HCT116 (cell line): ENCODE measurements around the gene GTF3C4.

Experiments used
- POLR2A ChIP-seq: IDR thresholded peaks from 2 replicates; pipeline ENCODE4 v1.7.0; 2011; ENCODE audit warnings: borderline replicate concordance; ENCODE audit not compliant: insufficient read depth, insufficient read length; ENCODE audit errors: extremely low read depth
- TF ChIP-seq, protein P1 (sequence below), 3 experiments: fragments of 200-600 bp in 1 of 3; sonication (generic) in 1 of 3; IDR thresholded peaks in 2 of 3; conservative IDR thresholded peaks in 1 of 3; 2 replicates each; pipeline ENCODE4 v1.5.1; 2012 to 2017; ENCODE audit warnings: low read depth in 2 of 3, low read length in 2 of 3, antibody characterized with exemption in 1 of 3, borderline replicate concordance in 1 of 3, control low read depth in 1 of 3, mild to moderate bottlenecking in 1 of 3, mixed read lengths in 1 of 3, mixed run types in 1 of 3, moderate library complexity in 1 of 3; ENCODE audit not compliant: insufficient read depth in 1 of 3

DNA sequence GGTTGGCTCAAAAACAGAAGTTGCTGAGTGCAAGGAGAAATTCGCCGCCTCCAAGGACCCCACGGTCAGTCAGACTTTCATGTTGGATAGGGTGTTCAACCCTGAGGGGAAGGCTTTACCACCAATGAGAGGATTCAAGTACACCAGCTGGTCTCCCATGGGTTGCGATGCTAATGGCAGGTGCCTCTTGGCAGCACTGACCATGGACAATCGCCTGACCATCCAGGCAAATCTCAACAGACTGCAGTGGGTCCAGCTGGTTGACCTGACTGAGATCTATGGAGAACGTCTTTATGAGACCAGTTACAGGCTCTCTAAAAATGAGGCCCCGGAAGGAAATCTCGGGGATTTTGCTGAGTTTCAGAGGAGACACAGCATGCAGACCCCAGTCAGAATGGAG, 7.7 kb downstream of the GTF3C4 start:
- TF ChIP-seq, protein P1, sequence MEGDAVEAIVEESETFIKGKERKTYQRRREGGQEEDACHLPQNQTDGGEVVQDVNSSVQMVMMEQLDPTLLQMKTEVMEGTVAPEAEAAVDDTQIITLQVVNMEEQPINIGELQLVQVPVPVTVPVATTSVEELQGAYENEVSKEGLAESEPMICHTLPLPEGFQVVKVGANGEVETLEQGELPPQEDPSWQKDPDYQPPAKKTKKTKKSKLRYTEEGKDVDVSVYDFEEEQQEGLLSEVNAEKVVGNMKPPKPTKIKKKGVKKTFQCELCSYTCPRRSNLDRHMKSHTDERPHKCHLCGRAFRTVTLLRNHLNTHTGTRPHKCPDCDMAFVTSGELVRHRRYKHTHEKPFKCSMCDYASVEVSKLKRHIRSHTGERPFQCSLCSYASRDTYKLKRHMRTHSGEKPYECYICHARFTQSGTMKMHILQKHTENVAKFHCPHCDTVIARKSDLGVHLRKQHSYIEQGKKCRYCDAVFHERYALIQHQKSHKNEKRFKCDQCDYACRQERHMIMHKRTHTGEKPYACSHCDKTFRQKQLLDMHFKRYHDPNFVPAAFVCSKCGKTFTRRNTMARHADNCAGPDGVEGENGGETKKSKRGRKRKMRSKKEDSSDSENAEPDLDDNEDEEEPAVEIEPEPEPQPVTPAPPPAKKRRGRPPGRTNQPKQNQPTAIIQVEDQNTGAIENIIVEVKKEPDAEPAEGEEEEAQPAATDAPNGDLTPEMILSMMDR (IDR thresholded peaks at IDR 0.05 in 2 of 3, conservative IDR thresholded peaks at IDR 0.05 in 1 of 3; ENCODE audit: borderline replicate concordance in 1 of 3, insufficient read depth in 1 of 3, low read depth in 2 of 3, low read length in 2 of 3) = no peak
- TF ChIP-seq POLR2A = no peak
